ENCODE data around the gene ARID5B.

The ARID5B gene

GRCh38 chr10:61991166-61991565 is 89.7 kb downstream of the ARID5B start:
- no peak overlapping the region for H4K8ac ChIP-seq (ENCODE audit: low read depth, low read length)
- H3K18ac ChIP-seq (ENCODE audit: low read length): no peak overlapping the region
- no peak overlapping the region for H2BK120ac ChIP-seq (ENCODE audit: low read depth, low read length)
- no peak overlapping the region for H3K4ac ChIP-seq (ENCODE audit: low read length)
- no peak overlapping the region for H3K27ac ChIP-seq (replicated peaks; ENCODE audit: low read length)
- DNase-seq (ENCODE audit: low spot score): no peak
- H3K4me2 ChIP-seq (ENCODE audit: insufficient read depth, low read length, poor library complexity, severe bottlenecking): no peak overlapping the region
- no peaks in the 10 kb centered on the region for H3K9me3 ChIP-seq (replicated peaks in 1 of 2; ENCODE audit: control insufficient read depth in 2 of 2, insufficient read depth in 1 of 2, low read depth in 1 of 2, low read length in 2 of 2)
- no peak overlapping the region for H3K4me3 ChIP-seq (ENCODE audit: low read length in 2 of 2)
- no peak overlapping the region for H2AK5ac ChIP-seq (ENCODE audit: low read depth, low read length)
- H3K27me3 ChIP-seq (ENCODE audit: control insufficient read depth in 3 of 3, insufficient read depth in 3 of 3, low read depth in 1 of 3, low read length in 3 of 3): no peaks in the 10 kb centered on the region
- no peaks in the 10 kb centered on the region for H3K79me1 ChIP-seq (ENCODE audit: low read depth, low read length)
- H3K4me1 ChIP-seq (ENCODE audit: control insufficient read depth in 2 of 2, insufficient read depth in 1 of 2, low read depth in 1 of 2, low read length in 2 of 2): peaks cover 0 to 25% of the 10 kb centered on the region in 2 donors
- H2BK5ac ChIP-seq (ENCODE audit: low read length): no peak overlapping the region
- no peak overlapping the region for H3K9ac ChIP-seq (ENCODE audit: low read depth, low read length, poor library complexity)
- H2BK12ac ChIP-seq (ENCODE audit: low read length): no peak overlapping the region
- no peak overlapping the region for H2AFZ ChIP-seq (ENCODE audit: low read length)
- H3K36me3 ChIP-seq (replicated peaks in 1 of 2; ENCODE audit: control insufficient read depth in 2 of 2, insufficient read depth in 2 of 2, low read length in 2 of 2): no peaks in the 10 kb centered on the region
- no peak overlapping the region for H4K91ac ChIP-seq (ENCODE audit: low read depth, low read length, poor library complexity)
- no peak overlapping the region for H3K23ac ChIP-seq (ENCODE audit: low read depth, low read length, poor library complexity)
- no peak overlapping the region for H3K14ac ChIP-seq (ENCODE audit: low read length)
- H2BK15ac ChIP-seq (ENCODE audit: low read length): no peak overlapping the region

- H3K4me3 ChIP-seq (ENCODE audit: low read length in 2 of 2): no peak overlapping the region
- no peak overlapping the region for H3K27ac ChIP-seq (replicated peaks; ENCODE audit: low read length)
- H3K79me1 ChIP-seq (ENCODE audit: low read depth, low read length): no peaks in the 10 kb centered on the region
- H2BK12ac ChIP-seq (ENCODE audit: low read length): no peak overlapping the region
- H3K18ac ChIP-seq (ENCODE audit: low read length): no peak overlapping the region
- no peaks in the 10 kb centered on the region for H3K27me3 ChIP-seq (ENCODE audit: control insufficient read depth in 3 of 3, insufficient read depth in 3 of 3, low read depth in 1 of 3, low read length in 3 of 3)
- H3K14ac ChIP-seq (ENCODE audit: low read length): no peak overlapping the region
- H3K4me1 ChIP-seq (ENCODE audit: control insufficient read depth in 2 of 2, insufficient read depth in 1 of 2, low read depth in 1 of 2, low read length in 2 of 2): peaks cover 0 to 26% of the 10 kb centered on the region in 2 donors
- no peak overlapping the region for H4K8ac ChIP-seq (ENCODE audit: low read depth, low read length)
- no peak overlapping the region for H3K23ac ChIP-seq (ENCODE audit: low read depth, low read length, poor library complexity)
- H2BK120ac ChIP-seq (ENCODE audit: low read depth, low read length): no peak overlapping the region
- H2AK5ac ChIP-seq (ENCODE audit: low read depth, low read length): no peak overlapping the region
- no peaks in the 10 kb centered on the region for H3K36me3 ChIP-seq (replicated peaks in 1 of 2; ENCODE audit: control insufficient read depth in 2 of 2, insufficient read depth in 2 of 2, low read length in 2 of 2)
- H2AFZ ChIP-seq (ENCODE audit: low read length): no peak overlapping the region
- no peak overlapping the region for H4K91ac ChIP-seq (ENCODE audit: low read depth, low read length, poor library complexity)
- no peaks in the 10 kb centered on the region for H3K9me3 ChIP-seq (replicated peaks in 1 of 2; ENCODE audit: control insufficient read depth in 2 of 2, insufficient read depth in 1 of 2, low read depth in 1 of 2, low read length in 2 of 2)
- H3K4ac ChIP-seq (ENCODE audit: low read length): no peak overlapping the region
- no CpG with 5 or more reads among the region's 4 CpGs for WGBS, 2 donors (ENCODE audit: extremely low coverage in 2 of 2, insufficient read length in 2 of 2, insufficient replicate concordance in 1 of 2)
- no peak overlapping the region for H3K4me2 ChIP-seq (ENCODE audit: insufficient read depth, low read length, poor library complexity, severe bottlenecking)
- no peak overlapping the region for H2BK5ac ChIP-seq (ENCODE audit: low read length)
- no peak for DNase-seq (ENCODE audit: low spot score)
- H3K9ac ChIP-seq (ENCODE audit: low read depth, low read length, poor library complexity): no peak overlapping the region
- H2BK15ac ChIP-seq (ENCODE audit: low read length): no peak overlapping the region
Observed at GRCh38 chr10:61992059-61992460, 90.6 kb downstream of the ARID5B start.

GRCh38 chr10:61992671-61993668 is 91.5 kb downstream of the ARID5B start:
- Histone ChIP-seq H3K36me3 (replicated peaks in 1 of 2; ENCODE audit: control insufficient read depth in 2 of 2, insufficient read depth in 2 of 2, low read length in 2 of 2) (no peaks in the 10 kb centered on the region), H3K18ac (ENCODE audit: low read length) (no peak overlapping the region), H3K23ac (ENCODE audit: low read depth, low read length, poor library complexity) (no peak overlapping the region), H2AK5ac (ENCODE audit: low read depth, low read length) (no peak overlapping the region), H3K27ac (replicated peaks; ENCODE audit: low read length) (no peak overlapping the region), H3K4ac (ENCODE audit: low read length) (no peak overlapping the region), H2AFZ (ENCODE audit: low read length) (no peak overlapping the region), H3K27me3 (ENCODE audit: control insufficient read depth in 3 of 3, insufficient read depth in 3 of 3, low read depth in 1 of 3, low read length in 3 of 3) (no peaks in the 10 kb centered on the region), H2BK120ac (ENCODE audit: low read depth, low read length) (no peak overlapping the region), H4K8ac (ENCODE audit: low read depth, low read length) (no peak overlapping the region), H3K79me1 (ENCODE audit: low read depth, low read length) (no peaks in the 10 kb centered on the region), H2BK15ac (ENCODE audit: low read length) (no peak overlapping the region), H3K9ac (ENCODE audit: low read depth, low read length, poor library complexity) (no peak overlapping the region), H3K14ac (ENCODE audit: low read length) (no peak overlapping the region), H3K4me1 (ENCODE audit: control insufficient read depth in 2 of 2, insufficient read depth in 1 of 2, low read depth in 1 of 2, low read length in 2 of 2) (peaks cover 0 to 26% of the 10 kb centered on the region in 2 donors), H3K4me3 (ENCODE audit: low read length in 2 of 2) (no peak overlapping the region), H2BK5ac (ENCODE audit: low read length) (no peak overlapping the region), H4K91ac (ENCODE audit: low read depth, low read length, poor library complexity) (no peak overlapping the region), H2BK12ac (ENCODE audit: low read length) (no peak overlapping the region), H3K9me3 (replicated peaks in 1 of 2; ENCODE audit: control insufficient read depth in 2 of 2, insufficient read depth in 1 of 2, low read depth in 1 of 2, low read length in 2 of 2) (no peaks in the 10 kb centered on the region), H3K4me2 (ENCODE audit: insufficient read depth, low read length, poor library complexity, severe bottlenecking) (no peak overlapping the region)
- no CpG with 5 or more reads among the region's 7 CpGs for WGBS, 2 donors (ENCODE audit: extremely low coverage in 2 of 2, insufficient read length in 2 of 2, insufficient replicate concordance in 1 of 2)
- no peak for DNase-seq (ENCODE audit: low spot score)

- peaks cover 0 to 26% of the 10 kb centered on the region in 2 donors for H3K4me1 ChIP-seq (ENCODE audit: control insufficient read depth in 2 of 2, insufficient read depth in 1 of 2, low read depth in 1 of 2, low read length in 2 of 2)
- no peak overlapping the region for H3K4me3 ChIP-seq (ENCODE audit: low read length in 2 of 2)
- DNase-seq (ENCODE audit: low spot score): no peak
Observed at GRCh38 chr10:61993711-61994401, 92.4 kb downstream of the ARID5B start.

More at GRCh38 chr10:61993711-61994401, 92.4 kb downstream of the ARID5B start:
- H2BK120ac ChIP-seq (ENCODE audit: low read depth, low read length): no peak overlapping the region
- H3K27ac ChIP-seq (replicated peaks; ENCODE audit: low read length): no peak overlapping the region
- H3K18ac ChIP-seq (ENCODE audit: low read length): no peak overlapping the region
- no peak overlapping the region for H2AK5ac ChIP-seq (ENCODE audit: low read depth, low read length)
- no peaks in the 10 kb centered on the region for H3K36me3 ChIP-seq (replicated peaks in 1 of 2; ENCODE audit: control insufficient read depth in 2 of 2, insufficient read depth in 2 of 2, low read length in 2 of 2)
- peak overlapping the region; percentile 56 for H2AFZ ChIP-seq (ENCODE audit: low read length)
- no peak overlapping the region for H4K8ac ChIP-seq (ENCODE audit: low read depth, low read length)
- H2BK5ac ChIP-seq (ENCODE audit: low read length): no peak overlapping the region
- no peak overlapping the region for H3K23ac ChIP-seq (ENCODE audit: low read depth, low read length, poor library complexity)
- H3K9ac ChIP-seq (ENCODE audit: low read depth, low read length, poor library complexity): no peak overlapping the region
- no peaks in the 10 kb centered on the region for H3K27me3 ChIP-seq (ENCODE audit: control insufficient read depth in 3 of 3, insufficient read depth in 3 of 3, low read depth in 1 of 3, low read length in 3 of 3)
- H3K79me1 ChIP-seq (ENCODE audit: low read depth, low read length): no peaks in the 10 kb centered on the region
- H3K9me3 ChIP-seq (replicated peaks in 1 of 2; ENCODE audit: control insufficient read depth in 2 of 2, insufficient read depth in 1 of 2, low read depth in 1 of 2, low read length in 2 of 2): no peaks in the 10 kb centered on the region
- no peak overlapping the region for H3K4me2 ChIP-seq (ENCODE audit: insufficient read depth, low read length, poor library complexity, severe bottlenecking)
- no CpG with 5 or more reads among the region's 6 CpGs for WGBS, 2 donors (ENCODE audit: extremely low coverage in 2 of 2, insufficient read length in 2 of 2, insufficient replicate concordance in 1 of 2)
- H2BK12ac ChIP-seq (ENCODE audit: low read length): no peak overlapping the region
- H3K4ac ChIP-seq (ENCODE audit: low read length): no peak overlapping the region
- no peak overlapping the region for H4K91ac ChIP-seq (ENCODE audit: low read depth, low read length, poor library complexity)
- H2BK15ac ChIP-seq (ENCODE audit: low read length): no peak overlapping the region
- no peak overlapping the region for H3K14ac ChIP-seq (ENCODE audit: low read length)
